Osteocyte (in vitro differentiated cells): ENCODE data around the gene SLX4IP. TPM values are rescaled to one million over a fixed set of nuclear protein-coding genes. Genes with fewer than 3 reads are reported as not detected.
"Not testable (repeated sequence)": the region's sequence is repeated elsewhere in the genome, so short reads cannot be mapped to it uniquely, and the experiment has no call there.

Experiments
- DNase-seq: peaks from one replicate; pipeline ENCODE4 v3.0.0; 2021; ENCODE audit warnings: mixed read lengths; ENCODE audit not compliant: unreplicated experiment; ENCODE audit errors: extremely low spot score
- H3K27ac Mint-ChIP-seq: one replicate; pipeline ENCODE4 v1.8.0; 2021; ENCODE audit warnings: mild to moderate bottlenecking, mixed read lengths; ENCODE audit not compliant: unreplicated experiment
- H3K27me3 Mint-ChIP-seq: one replicate; pipeline ENCODE4 v1.8.0; 2021; ENCODE audit warnings: mixed read lengths; ENCODE audit not compliant: unreplicated experiment
- H3K36me3 Mint-ChIP-seq: one replicate; pipeline ENCODE4 v1.8.0; 2021; ENCODE audit warnings: mixed read lengths; ENCODE audit not compliant: unreplicated experiment
- H3K4me1 Mint-ChIP-seq: one replicate; pipeline ENCODE4 v1.8.0; 2021; ENCODE audit warnings: mixed read lengths; ENCODE audit not compliant: unreplicated experiment
- H3K4me3 Mint-ChIP-seq: one replicate; pipeline ENCODE4 v1.8.0; 2021; ENCODE audit warnings: mild to moderate bottlenecking, moderate library complexity, mixed read lengths; ENCODE audit not compliant: unreplicated experiment
- H3K9me3 Mint-ChIP-seq: one replicate; pipeline ENCODE4 v1.8.0; 2021; ENCODE audit warnings: mixed read lengths; ENCODE audit not compliant: unreplicated experiment
- CTCF ChIP-seq: fragments of 200-600 bp; sonication (generic); IDR thresholded peaks from 2 replicates; pipeline ENCODE4 v1.5.0; 2021; ENCODE audit warnings: antibody characterized with exemption, mild to moderate bottlenecking, moderate library complexity
- total RNA-seq: library from RNA; stranded (reverse); gene quantifications from 2 replicates; pipeline ENCODE4 v1.2.1, GENCODE V29; 2021

The SLX4IP gene
- total RNA-seq, 1 donor from 2014 or later = 5.4 TPM

DNA sequence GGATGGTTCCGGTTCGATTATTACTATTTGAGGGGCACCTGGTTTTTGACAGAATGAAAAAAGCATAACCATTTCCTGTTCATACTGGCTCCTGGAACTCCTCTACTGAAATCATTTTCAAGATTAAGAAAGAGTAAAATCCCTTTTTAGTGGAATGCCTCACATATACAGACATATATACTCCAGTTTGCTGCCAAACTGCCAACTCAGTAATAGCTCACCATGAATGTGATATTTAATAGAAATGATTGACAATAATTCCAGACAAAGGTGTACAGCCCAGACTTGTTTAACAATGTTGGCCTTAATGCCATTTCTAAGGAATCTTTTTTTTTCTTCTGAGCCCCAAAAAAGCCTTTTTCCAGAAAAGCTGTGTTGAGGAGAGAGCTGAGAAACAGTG, 145.6 kb downstream of the SLX4IP start:
- Mint-ChIP-seq H3K27ac (peak overlapping the region; percentile 89), H3K36me3 (peaks cover 6% of the 10 kb centered on the region), H3K4me3 (no peak overlapping the region), H3K27me3 (no peaks in the 10 kb centered on the region), H3K4me1 (peaks cover 86% of the 10 kb centered on the region), H3K9me3 (peaks cover 3% of the 10 kb centered on the region)
- no peak for DNase-seq
- no peak for TF ChIP-seq CTCF

- peaks cover 10% of the 10 kb centered on the region for H3K9me3 Mint-ChIP-seq
- peak overlapping the region; percentile 89 for H3K27ac Mint-ChIP-seq
- H3K4me1 Mint-ChIP-seq = peaks cover 78% of the 10 kb centered on the region
- no peak for DNase-seq
- H3K4me3 Mint-ChIP-seq = no peak overlapping the region
- TF ChIP-seq CTCF = no peak
- H3K27me3 Mint-ChIP-seq = no peaks in the 10 kb centered on the region
- H3K36me3 Mint-ChIP-seq = peaks cover 6% of the 10 kb centered on the region
Measured at GRCh38 chr20:10581823-10582222, 146.7 kb downstream of the SLX4IP start.

DNA sequence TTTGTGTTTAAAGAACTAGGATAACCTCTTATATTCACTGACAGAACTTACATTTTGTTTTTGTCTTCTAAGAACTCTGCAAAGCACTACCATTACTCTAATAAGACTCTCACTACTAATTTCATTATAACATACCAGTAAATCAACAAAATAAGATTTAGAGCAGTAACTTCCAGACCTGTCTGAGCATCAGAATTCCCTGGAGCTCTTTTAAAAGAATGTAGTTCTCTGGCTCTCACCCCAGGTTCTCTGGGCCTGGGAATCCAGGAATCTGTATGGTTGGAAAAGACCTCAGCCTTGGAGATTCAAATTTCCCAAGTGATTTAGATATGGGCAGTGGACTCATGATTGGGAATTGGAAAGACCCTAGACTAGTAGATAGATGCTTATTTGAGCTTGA, 149.3 kb downstream of the SLX4IP start:
- H3K4me3 Mint-ChIP-seq = no peak overlapping the region
- no peak for TF ChIP-seq CTCF
- H3K27ac Mint-ChIP-seq = peak overlapping the region; percentile 82
- H3K36me3 Mint-ChIP-seq = peaks cover 9% of the 10 kb centered on the region
- peaks cover 62% of the 10 kb centered on the region for H3K4me1 Mint-ChIP-seq
- DNase-seq = no peak
- peaks cover 10% of the 10 kb centered on the region for H3K9me3 Mint-ChIP-seq
- H3K27me3 Mint-ChIP-seq = no peaks in the 10 kb centered on the region

DNA sequence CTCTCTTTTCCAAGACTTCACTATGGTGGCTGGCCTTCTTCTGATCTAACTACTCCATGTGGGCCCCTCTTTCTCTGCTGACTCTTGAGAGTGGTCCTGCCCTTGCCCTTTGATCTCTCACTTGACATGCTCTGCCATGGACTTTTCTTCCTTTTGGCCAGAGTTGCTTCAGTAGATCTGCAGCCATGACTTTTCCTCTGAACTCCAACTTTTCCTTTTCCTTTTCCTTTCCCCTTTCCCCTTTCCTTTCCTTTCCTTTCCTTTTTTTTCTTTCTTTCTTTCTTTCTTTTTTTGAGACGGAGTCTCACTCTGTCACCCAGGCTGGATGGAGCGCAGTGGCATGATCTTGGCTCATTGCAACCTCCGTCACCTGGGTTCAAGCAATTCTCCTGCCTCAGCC, 150.2 kb downstream of the SLX4IP start:
- no peaks in the 10 kb centered on the region for H3K27me3 Mint-ChIP-seq
- no peak for DNase-seq
- peaks cover 7% of the 10 kb centered on the region for H3K36me3 Mint-ChIP-seq
- peak overlapping the region; percentile 82 for H3K27ac Mint-ChIP-seq
- H3K4me3 Mint-ChIP-seq = no peak overlapping the region
- peaks cover 10% of the 10 kb centered on the region for H3K9me3 Mint-ChIP-seq
- TF ChIP-seq CTCF = no peak
- peaks cover 62% of the 10 kb centered on the region for H3K4me1 Mint-ChIP-seq

DNA sequence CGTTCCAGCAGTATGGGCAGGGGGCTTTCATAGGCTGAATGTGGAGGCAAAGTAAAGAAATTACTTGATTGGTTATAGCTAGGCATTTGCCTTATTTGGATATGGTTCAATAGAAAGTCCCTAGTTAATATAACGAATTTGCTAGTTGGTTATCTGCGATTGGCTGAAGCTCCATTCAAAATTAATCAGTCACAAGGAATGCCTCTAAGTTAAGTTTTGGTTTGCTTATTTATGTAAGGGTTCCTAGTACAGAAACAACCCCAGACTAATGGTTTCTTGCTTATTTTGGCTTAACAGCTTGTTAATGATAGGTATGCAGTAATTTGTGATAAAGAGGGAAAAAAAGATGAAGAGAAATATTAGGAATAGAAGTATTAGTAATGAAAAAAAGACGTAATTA, 151.2 kb downstream of the SLX4IP start:
- Mint-ChIP-seq H3K27me3 (no peaks in the 10 kb centered on the region), H3K4me3 (no peak overlapping the region), H3K36me3 (peaks cover 6% of the 10 kb centered on the region), H3K9me3 (peaks cover 10% of the 10 kb centered on the region), H3K4me1 (peaks cover 62% of the 10 kb centered on the region), H3K27ac (peak overlapping the region; percentile 45)
- no peak for TF ChIP-seq CTCF
- DNase-seq = no peak

GRCh38 chr20:10590446-10590845, 155.3 kb downstream of the SLX4IP start:
- Mint-ChIP-seq H3K27ac (peak overlapping the region; percentile 96), H3K4me1 (peaks cover 65% of the 10 kb centered on the region)
- H3K4me3 Mint-ChIP-seq, H3K9me3 Mint-ChIP-seq, H3K27me3 Mint-ChIP-seq, H3K36me3 Mint-ChIP-seq, DNase-seq: not testable (repeated sequence)
